GM03348 (cell line): ENCODE results near the gene LAIR1.
"Not testable (repeated sequence)": the region's sequence is repeated elsewhere in the genome, so short reads cannot be mapped to it uniquely, and the experiment has no call there.

Experiments used
- DNase-seq: peaks from one replicate; pipeline ENCODE4 v3.0.0; 2012; ENCODE audit warnings: low spot score

LAIR1 gene

DNA sequence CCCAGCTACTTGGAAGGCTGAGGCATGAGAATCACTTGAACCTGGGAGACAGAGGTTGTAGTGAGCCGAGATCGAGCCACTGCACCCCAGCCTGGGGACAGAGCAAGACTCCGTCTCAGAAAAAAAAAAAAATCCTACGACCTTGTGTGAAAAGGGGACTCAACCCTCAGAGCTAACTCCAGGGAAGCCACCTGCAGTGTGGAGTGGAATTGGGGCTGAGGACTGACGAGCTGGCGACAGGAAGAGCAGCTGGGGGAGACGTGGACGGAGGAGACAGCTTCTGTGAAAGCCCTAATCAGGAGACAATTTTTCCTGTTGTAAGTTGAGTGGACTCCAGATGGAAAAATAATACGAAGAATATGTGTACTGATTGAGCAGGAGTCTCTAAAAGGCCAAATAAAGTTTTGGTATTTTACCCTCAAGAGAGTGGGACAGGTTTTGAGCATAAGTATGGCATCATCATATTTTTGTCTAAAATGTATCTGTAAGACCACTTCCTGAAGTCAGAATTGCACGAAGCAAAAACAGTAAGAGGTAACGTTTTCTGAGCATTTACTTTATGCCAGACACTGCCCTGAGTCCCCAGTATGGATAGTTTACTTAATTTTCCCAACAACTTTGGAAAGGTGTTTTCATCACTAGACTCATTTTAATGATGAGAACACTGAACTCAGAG, 12.0 kb upstream of the LAIR1 start:
- no peak for DNase-seq

DNA sequence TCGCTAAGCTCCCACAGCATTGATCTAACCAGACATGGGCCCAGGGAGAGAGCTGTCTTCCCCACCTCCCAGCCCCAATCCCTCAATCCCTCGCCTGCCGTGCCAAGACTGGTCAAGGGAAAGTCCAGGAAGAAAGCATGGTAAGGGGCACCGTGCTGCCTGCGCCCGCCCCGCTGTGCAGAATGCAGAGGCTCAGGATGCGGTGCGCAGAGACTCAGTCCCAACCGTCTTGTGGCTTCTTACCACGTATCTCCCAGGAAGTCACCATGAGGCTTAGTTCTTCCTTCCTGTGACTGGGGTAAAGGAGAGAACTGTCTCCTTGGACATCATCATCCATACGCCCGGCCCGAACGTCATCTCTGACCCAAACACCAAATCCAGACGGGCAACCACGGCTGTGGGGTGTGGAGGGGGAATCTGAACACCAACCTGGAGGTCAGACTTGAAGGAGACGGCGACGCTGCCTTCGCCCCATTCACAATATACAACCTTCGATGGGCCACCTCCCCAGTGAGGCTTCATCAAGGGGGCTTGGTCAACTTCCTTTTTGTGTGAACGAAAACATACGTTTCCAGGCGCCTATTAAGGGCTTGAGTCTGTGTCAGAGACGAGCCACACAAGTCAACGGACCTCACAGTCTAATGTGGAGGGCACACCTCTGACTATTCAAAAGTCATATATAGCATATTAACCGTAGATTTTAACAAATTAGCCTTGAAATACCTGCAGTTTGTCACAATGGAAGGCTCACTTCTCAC, 10.6 kb upstream of the LAIR1 start:
- DNase-seq: not testable (repeated sequence)

DNA sequence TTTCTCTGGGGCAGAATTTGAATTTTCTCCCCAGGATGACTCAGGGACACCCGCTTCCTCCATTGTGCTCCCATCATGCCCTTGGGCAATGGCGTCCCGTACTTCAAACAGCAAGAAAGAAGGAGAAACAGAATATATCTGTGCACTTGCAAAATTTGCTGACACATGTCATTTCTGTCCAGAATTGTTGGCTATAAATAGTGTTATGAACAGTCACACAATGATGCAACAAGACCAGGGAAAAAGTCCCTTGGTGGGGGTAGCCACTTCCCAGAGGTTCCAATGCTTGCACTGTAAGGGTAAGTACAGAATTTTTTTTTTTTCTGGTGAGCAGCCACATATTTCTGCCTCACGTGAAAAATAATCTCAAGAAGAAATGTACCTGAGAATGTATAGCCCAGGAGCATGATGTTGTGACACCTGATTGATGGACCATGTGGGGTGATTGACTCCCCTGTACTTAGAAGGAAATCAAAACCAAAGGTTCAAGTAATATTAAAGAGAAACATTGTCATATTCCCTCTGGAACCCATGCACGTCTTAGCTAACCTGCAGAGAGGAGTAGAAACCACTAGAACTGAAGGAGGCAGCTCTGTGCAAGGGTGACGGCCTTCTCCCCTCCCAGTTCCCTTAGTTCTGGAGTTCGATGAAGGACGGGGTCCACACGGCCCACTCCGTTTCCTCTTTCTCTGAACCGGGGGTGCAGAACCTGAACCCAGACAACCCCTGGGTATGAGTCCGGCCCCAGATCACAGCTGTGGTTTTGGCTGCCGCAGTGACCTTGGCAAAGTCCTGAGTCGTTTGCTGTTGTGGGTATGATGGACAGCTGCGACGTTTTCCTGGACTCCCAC, 9.3 kb upstream of the LAIR1 start:
- DNase-seq: no peak

DNA sequence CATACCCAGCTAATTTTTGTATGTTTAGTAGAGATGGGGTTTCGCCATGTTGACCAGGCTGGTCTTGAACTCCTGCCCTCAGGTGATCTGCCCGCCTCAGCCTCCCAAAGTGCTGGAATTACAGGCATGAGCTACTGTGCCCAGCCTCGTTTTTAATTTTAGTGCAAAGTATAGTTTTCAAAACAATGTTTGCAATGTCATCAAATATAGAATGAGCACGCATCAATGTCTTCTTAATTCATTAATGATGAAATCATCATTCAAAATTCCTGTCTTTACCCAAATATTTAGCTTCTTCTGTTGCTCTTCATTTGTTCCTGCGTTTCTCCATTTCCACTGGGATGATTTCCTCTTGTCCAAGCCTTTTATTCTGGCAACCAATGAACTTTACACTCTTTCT, 6.7 kb upstream of the LAIR1 start:
- not testable (repeated sequence) for DNase-seq

DNA sequence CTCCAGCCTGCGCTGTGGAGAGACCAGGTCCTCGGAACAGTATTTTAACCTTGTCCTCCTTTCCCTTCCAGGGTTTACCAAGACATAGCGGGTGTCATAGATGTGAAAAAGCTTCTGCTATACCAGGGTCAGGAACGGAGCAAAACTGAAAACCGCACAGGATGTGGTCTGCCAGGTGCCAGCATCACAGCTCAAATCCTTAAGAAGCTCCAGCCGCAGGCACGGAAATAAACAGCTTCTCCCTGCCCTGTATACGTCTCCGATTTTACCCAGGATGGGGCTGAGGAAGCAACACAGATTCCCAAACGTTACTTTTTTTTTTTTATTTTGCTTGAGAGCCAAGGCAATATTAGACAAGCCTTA, 5.7 kb upstream of the LAIR1 start:
- not testable (repeated sequence) for DNase-seq

DNA sequence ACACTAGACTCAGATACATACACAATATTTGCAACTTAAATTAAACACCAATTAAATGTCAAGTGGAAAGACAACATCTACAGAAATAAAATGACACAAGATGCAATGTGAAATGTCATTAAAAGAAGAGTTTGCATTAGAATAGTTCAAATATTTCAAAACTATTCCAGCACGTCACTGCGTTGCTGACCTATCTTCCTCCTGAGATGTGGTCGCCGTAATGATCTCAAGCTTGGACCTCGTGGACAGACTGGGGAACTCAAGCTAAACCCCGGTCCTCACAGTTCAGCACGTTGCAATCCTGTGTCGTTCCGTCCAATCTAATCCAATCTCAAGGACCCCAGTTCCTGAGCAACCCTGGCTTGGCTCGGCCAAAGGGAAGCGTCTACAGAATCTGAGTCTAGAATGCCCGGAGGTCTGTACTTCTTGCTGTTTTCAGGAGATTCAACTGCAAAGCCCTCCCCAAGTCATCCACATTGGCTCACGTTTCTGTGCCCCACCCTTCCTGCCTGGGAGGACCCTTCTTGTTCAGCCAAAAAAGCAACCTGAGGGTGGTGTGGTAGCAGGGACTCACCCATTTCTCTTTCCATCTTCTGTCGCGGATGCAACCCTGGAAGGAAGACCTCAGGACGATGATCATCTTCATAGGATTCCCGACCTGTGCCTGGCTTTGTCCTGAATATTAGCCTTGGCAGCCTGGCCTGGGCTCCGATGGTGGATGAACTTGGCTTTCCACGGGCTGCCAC, 5.1 kb upstream of the LAIR1 start:
- not testable (repeated sequence) for DNase-seq

DNA sequence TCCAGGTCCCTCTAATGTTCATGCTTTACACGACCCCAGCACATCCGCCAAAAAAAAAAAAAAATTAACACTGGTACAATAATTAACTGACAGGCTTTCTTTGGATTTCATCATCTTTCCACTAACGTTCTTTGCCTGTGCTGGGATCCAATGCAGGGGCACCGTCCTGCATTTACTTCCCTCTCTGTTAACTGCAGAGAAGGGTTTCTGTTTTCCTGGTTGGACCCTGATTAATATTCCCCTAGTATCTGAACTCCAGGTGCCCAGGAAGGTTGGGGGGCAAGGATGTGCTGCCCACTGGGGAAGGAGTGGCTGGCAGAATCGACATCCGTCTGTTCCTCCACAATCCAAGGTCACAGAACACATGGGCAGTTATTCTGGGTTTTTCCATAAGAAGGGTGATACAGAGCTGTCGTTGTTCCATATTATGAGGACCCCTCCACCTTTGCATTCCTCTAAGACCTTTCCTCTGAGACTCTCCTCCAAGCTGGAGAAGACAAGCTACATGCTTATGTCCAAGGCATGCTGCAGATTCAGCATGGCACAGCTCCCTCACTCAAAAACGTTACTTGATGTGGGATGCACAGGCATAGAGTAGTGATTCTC, 4.5 kb upstream of the LAIR1 start:
- DNase-seq: no peak

DNA sequence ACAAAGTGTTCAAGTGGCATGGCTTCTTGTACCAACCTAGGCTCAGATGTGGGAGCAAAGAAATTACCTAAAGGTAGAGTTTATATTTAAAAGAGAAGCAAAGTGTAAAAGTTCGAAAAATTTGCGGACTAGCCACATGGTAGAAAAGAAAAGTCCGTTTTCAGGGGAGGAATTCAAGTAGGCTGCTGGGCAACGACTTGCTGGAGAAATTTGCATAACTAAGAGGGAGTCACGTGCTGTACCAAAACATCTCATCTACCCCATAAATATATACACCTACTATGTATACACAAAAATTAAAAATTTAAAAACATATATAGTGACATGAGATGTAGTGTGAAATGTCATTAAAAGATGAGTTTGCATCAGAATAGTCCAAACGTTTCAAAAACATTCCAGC, 2.1 kb upstream of the LAIR1 start:
- DNase-seq: no peak

DNA sequence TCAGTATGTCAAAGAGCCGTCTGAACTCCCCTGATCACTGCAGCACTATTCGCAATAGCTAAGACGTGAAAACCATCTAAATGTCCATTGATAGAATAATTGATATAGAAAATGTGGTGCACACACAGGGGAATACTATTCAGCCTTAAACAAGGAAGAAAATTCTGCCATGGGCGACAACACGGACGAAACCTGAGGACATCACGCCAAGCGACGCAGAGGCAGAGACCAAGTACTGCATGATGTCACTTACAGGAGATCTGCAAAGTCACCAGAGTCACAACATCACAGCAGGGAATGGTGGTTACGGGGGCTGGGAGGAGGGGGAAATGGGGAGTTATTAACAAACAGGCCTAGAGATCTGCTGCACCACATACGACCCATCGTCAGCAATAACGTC, 1.1 kb upstream of the LAIR1 start:
- not testable (repeated sequence) for DNase-seq

DNA sequence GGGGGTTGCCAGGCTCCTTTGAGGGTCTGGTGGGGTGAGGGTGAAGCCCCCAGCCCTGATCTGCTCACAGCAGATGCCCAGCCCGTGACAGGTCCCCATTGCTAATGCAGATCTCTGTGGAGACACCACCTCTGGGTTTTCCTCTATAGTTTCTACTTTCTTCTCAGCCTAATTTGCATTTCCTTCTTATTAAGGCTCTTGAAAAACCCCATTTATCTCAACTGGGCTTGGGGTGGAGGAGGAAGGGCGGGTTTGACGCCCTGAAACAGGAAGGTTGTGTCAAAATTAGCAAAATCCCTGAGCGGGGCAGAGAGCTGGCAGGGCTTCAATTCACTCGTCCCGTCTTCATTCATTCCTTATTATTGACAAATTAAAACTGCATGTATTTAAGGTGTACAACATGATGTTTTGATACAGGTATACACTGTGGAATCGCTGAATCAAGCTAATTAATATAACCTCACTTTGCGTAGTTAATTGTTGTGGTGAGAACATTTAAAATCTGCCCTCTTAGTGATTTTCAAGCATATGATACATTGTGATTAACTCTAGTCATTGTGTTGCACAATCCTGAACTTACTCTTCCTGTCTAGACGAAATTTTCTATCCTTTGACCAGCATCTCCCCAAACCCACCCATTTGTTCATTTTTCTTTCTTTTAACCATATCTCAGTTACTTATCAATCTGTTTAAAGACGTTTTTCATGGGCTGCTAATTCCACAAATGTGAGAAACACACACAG, 2.9 kb downstream of the LAIR1 start:
- DNase-seq: not testable (repeated sequence)

DNA sequence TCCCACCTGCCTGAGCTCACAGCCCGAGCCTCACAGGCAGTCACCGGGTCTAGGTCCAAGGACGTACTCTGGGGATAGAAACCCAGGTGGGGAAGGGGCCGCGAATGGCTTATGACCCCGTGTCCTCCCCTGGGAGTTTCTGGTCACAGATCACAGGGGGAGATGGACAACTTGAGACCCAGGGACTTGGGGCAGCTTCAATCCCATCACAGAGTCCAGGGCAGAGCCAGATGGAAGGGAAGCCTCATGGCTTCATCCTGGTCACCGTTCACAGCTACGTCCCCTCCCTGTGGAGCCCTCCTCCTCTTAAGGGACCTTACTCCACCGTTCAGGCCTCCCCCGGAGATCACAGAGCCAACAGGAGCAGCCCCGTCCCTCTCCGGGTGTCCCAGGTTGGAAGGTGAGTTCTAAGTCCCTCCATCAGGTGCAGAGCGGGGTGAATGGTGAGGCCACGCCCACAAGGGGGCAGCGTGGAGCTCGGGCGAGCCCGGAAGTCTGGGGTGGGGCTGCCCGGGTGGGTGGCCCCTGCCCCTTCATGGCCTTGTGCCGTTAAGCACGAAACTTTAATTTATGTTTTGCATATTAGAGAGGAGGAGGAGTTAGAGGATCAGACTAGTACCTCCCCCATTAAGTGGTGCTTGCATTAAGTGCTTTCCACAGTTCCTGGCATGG, 5.4 kb downstream of the LAIR1 start:
- DNase-seq: not testable (repeated sequence)

DNA sequence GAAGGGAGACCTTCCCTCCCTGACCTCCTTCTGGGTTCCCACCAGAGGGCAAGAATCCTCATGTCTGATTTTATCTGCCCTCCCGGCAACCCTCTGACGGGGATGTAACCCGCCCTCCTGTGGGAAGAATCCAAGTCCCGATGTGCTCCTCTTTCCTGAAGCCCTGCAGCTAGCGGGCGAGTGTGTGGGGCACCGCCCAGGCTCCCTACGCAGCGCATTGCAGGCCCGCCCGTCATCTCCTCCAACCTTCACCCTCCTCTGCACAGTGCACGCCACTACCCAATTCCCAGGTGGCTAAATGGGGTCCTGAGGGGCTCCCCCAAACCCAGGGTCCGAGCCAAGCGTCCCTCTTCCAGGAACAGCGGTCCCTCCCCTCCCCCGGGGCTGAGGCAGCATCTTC, 7.3 kb downstream of the LAIR1 start:
- no peak for DNase-seq

DNA sequence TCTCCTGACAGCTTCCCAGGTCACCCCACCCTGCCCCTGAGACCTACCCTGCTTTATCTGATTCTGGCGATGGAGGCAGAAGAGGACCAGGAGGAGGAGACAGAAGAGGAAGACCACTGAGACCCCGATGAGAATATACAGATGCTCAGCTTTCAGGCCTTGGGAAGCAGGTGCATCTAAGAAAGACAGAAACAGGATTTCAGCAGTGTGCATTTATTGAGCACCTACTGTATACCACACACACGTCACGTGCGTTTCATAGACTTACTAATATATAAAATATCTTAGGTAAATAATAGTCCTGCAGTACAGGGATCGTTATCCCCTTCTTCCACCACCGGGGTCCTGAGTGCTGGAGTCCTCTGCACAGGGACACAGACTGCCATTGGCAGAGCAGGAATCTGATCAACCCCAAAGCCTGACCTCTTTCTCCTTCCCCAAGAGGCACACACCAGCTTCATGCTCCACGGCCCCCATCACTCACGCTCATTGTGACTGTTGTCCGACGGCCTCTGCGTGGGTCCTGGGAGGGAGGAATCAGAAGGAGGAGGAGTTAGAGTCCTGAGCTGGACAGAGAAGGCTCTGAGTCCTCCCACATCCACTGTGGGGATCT, 8.2 kb downstream of the LAIR1 start:
- DNase-seq: no peak

DNA sequence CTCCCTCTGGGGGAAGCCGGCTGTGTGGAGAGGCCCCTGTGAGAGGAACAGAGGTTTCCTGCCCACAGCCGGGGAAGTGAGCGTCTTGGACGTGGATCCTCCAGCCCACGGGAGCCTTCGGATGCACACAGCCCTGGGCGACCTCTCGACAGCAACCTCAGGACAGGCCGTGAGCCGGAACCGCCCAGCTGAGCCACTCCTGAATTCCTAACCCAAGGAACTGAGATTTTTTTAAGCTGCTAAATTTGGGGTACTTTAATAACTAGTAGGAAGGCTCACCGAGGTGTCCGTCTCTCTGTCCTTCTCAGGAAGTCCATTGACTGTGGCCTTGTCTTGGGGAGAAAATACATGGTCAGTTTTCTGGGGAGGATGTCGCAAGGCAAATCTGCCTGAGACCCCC, 9.1 kb downstream of the LAIR1 start:
- DNase-seq: no peak

DNA sequence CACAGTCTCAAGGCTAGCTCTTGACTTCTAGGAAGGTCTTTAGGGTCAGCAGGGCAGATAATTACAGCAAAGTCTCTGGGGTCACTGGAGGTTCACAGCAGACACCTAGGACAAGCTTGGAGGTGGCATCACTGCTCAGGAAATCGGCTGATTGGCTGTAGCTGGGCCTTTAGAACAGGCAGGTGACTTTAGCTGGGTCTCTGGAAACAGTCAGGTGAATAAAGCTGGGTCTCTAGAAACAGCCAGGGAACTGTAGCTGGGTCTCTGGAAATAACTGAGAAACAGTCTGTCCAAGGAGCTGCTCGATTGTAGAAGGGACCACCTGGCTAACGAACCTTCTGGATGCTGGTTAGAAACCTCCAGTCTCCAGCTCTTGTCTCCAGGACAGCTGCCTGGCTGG, 10.0 kb downstream of the LAIR1 start:
- no peak for DNase-seq

DNA sequence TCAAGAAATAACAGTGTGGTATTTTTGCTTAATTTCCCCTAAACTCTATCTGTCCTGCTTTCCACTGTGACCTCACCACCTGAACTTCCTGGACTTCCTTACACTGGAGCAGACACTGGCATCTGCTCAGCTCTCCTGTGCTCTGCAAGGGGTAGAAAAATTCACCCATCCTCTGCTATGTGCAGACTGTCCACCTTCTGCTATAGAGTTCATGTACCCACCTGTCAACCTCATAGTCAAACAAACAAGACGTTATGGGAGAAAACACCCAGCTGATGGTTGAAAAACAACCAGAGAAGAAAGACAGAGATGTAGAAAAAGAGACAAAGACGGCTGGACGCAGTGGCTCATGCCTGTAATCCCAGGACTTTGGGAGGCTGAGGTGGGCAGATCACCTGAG, 12.2 kb downstream of the LAIR1 start:
- no peak for DNase-seq

DNA sequence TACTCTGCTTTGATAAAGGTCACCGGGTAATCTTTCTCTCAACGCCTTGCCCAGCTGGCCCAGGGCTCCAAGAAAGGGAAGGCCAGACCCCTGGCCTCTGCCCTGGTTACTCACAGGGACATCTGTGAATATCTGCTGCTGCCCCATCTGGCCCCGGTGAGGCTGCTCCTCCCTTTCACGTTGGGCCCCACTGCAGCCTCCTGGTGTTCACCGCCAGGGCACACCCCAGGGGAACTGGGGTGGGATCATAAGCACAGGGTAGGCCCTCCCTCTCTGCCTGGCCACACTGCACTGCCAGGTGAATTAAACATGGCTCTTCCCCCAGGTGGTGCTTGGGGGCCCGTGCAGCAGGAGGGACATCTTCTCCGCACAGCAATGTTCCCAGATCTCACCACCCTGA, 12.7 kb downstream of the LAIR1 start:
- no peak for DNase-seq

DNA sequence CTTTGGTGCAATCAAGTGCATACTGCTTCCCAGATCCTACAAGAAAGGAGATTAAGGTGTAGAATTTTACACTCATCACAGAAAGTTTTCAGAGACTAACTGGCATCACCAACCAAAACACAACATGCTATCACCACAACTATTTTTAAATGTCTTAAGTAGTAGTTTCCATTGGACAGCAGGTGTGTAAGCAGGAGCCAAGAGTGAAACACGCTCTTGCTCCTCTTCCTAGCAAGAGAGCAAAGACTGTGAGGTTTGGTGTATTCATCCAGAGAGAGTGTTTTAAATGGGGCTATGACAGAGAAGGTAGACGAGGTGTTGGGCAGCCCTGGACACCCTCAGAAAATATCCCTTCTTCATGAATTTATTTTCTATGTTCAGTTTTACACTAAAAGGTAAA, 13.3 kb downstream of the LAIR1 start:
- DNase-seq: no peak

DNA sequence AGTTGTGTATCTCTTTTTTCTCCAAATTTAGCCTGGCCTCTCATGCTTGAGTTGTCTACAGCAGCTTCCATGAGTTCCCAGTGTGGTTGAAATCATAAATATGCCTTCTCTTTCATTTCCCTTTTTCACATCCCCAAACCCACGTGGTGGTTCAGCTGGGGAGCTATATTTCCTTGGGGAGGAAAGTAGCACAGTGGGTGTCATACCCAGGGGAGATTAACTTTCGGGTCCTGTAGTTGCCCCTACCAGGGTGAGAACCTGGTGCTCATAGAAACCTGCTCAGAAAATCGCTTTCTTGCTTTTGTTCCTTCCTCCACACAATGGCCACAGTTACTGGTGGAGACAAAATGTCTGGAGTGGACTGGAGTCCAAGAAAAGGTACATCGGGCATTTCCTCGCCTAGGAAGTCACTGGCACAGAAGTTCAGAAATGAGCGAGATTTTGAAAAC, 18.8 kb downstream of the LAIR1 start:
- DNase-seq: no peak

DNA sequence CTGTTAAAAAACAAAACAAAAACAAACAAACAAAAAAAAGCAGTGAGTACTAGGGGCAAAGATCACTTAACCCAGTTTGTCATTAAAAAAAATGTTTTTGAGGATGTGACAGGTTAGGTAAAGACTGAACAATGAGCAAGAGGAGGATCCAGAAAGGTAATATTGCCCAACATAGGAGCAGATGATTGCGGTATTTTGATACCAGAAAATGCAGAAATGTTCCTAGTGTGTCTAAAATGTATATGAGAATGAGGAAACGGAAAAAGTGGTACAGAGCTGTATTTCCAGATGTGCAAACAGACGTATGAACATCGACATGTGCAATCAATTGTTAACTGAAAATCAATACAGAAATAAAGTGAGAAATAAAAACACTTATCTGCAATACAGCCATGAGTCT, 20.9 kb downstream of the LAIR1 start:
- no peak for DNase-seq
